Gastroesophageal sphincter (tissue), 4 donors: ENCODE measurements around the gene DOCK9. TPM values are rescaled to one million over a fixed set of nuclear protein-coding genes. Genes with fewer than 3 reads are reported as not detected.

Experiments used
- ATAC-seq: fragments of 150-250 bp; one replicate; pipeline ENCODE4 v1.9.1; 2016; ENCODE audit warnings: mild to moderate bottlenecking, moderate library complexity
- H3K27ac ChIP-seq, 4 donors: fragments of 200-600 bp; sonication (generic) in 3 of 4; 1 replicate in 3 of 4; 2 replicates in 1 of 4; pipeline ENCODE4 v1.5.1; 2016 to 2019
- H3K27me3 ChIP-seq: fragments of 200-600 bp; sonication (generic); one replicate; pipeline ENCODE4 v1.5.1; 2019
- H3K36me3 ChIP-seq, 2 donors: fragments of 200-600 bp; sonication (generic); one replicate each; pipeline ENCODE4 v1.5.1; 2019; ENCODE audit warnings: control low read depth in 1 of 2
- H3K4me1 ChIP-seq, 3 donors: fragments of 200-600 bp; sonication (generic); 1 replicate in 2 of 3; 2 replicates in 1 of 3; pipeline ENCODE4 v1.5.1; 2016 to 2019; ENCODE audit warnings: control low read depth in 2 of 3
- H3K4me3 ChIP-seq, 2 donors: fragments of 200-600 bp; sonication (generic); one replicate each; pipeline ENCODE4 v1.5.1; 2019; ENCODE audit warnings: mild to moderate bottlenecking in 1 of 2, moderate library complexity in 1 of 2
- H3K9me3 ChIP-seq, 3 donors: fragments of 200-600 bp; sonication (generic); one replicate each; pipeline ENCODE4 v1.5.1; 2017 to 2019; ENCODE audit warnings: control low read depth in 2 of 3
- EP300 ChIP-seq: sonication (generic); formaldehyde crosslinking; IDR thresholded peaks from one replicate; pipeline ENCODE4 v1.6.1; 2017; ENCODE audit warnings: antibody characterized with exemption, mild to moderate bottlenecking
- POLR2A ChIP-seq, 2 donors: fragments of 450-650 bp; IDR thresholded peaks; one replicate each; pipeline ENCODE4 v1.6.1; 2017; ENCODE audit warnings: antibody characterized with exemption in 2 of 2, mild to moderate bottlenecking in 2 of 2, moderate library complexity in 1 of 2
- POLR2AphosphoS5 ChIP-seq: sonication (generic); formaldehyde crosslinking; IDR thresholded peaks from one replicate; pipeline ENCODE4 v1.6.1; 2017; ENCODE audit warnings: antibody characterized with exemption
- WGBS, 2 donors: methylation state at CpG; one replicate each; pipeline ENCODE4 v1.1.5; 2018; ENCODE audit warnings: low coverage in 1 of 2; 5-methylcytosine and 5-hydroxymethylcytosine counted together
- total RNA-seq, 4 donors: library from RNA; depleted of rRNA; stranded (reverse); fragments of >200 nt; gene quantifications; one replicate each; pipeline ENCODE4 v1.1.0, GENCODE V29; 2016
- TF ChIP-seq, protein P1 (sequence below), 4 experiments: fragments of 200-600 bp in 2 of 4; fragments of 450-650 bp in 2 of 4; sonication (generic) in 1 of 4; IDR thresholded peaks; one replicate each; pipeline ENCODE4 v1.5.1; 2017 to 2019; ENCODE audit warnings: antibody characterized with exemption in 4 of 4, mild to moderate bottlenecking in 2 of 4, moderate library complexity in 2 of 4

The DOCK9 gene
- total RNA-seq, 4 donors from 2014 or later = 84.1 to 203 (median 150) TPM

DNA sequence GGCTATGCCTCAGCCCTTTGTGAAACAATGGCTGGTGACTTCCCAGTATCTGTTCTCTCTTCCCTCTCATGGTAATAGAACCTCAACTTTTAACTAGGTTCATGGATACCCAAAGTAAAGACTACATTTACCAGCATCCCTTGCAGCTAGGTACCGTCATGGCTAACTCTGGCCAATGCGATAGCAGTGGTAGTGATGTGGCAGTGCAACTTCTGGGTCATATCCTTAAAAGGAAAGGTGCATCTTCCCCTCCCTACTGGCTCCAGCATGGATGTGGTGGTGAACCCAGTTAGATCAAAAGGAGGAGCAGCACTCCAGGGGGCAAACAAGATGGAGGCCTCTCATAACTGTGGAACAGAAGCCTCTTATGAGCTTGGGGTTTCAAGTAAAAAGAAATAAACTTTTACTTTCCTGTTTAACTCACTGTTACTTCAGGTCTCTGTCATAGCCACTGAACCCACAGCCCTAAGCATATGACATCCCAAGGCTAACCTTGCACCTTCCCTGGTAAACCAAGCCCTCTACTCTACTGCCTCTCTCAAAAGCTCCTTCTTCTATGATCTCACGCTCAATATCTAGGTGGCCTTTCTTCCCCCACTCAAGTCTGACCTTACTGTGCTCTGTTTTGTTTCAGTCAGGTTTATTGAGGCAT lies 104.4 kb downstream of the DOCK9 start:
- H3K9me3 ChIP-seq = peaks cover 0 to 9% (median 0%) of the 10 kb centered on the region in 3 donors
- ATAC-seq = no peak
- no peak overlapping the region for H3K27ac ChIP-seq
- 97 to 100% methylated on average over 3 of the region's 3 CpGs for WGBS, 2 donors
- TF ChIP-seq POLR2AphosphoS5 (no peak), POLR2A (IDR thresholded peaks at IDR 0.05) (no peak), EP300 (no peak)
- TF ChIP-seq, protein P1, sequence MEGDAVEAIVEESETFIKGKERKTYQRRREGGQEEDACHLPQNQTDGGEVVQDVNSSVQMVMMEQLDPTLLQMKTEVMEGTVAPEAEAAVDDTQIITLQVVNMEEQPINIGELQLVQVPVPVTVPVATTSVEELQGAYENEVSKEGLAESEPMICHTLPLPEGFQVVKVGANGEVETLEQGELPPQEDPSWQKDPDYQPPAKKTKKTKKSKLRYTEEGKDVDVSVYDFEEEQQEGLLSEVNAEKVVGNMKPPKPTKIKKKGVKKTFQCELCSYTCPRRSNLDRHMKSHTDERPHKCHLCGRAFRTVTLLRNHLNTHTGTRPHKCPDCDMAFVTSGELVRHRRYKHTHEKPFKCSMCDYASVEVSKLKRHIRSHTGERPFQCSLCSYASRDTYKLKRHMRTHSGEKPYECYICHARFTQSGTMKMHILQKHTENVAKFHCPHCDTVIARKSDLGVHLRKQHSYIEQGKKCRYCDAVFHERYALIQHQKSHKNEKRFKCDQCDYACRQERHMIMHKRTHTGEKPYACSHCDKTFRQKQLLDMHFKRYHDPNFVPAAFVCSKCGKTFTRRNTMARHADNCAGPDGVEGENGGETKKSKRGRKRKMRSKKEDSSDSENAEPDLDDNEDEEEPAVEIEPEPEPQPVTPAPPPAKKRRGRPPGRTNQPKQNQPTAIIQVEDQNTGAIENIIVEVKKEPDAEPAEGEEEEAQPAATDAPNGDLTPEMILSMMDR (IDR thresholded peaks at IDR 0.05) = no peak
- H3K4me1 ChIP-seq = peaks cover 0 to 23% (median under 1%) of the 10 kb centered on the region in 3 donors
- H3K4me3 ChIP-seq = no peak overlapping the region
- H3K27me3 ChIP-seq = no peaks in the 10 kb centered on the region
- peaks cover 0 to 73% of the 10 kb centered on the region in 2 donors for H3K36me3 ChIP-seq

DNA sequence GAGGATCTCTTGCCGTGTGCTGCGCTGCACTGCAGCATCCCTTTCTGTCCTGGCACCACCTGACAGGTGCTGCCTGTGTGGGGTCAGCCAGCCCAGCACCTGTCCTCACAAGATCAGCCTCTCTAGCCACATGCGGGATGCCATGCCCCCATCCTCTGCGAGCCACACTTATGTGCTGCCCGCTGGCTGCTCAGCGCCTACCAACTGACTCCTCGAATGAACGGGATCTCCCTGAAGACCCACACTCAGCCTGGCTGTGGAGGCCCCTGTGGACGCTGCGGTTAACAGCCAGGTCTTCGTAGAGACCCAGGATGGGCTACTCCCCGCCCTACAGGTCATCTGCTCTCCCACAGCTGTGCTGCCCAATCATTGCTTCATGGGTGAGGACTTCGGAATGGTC lies 106.1 kb downstream of the DOCK9 start:
- no peaks in the 10 kb centered on the region for H3K27me3 ChIP-seq
- H3K36me3 ChIP-seq = peaks cover 0 to 75% of the 10 kb centered on the region in 2 donors
- no peak overlapping the region for H3K27ac ChIP-seq
- H3K9me3 ChIP-seq = peaks cover 0 to 9% (median 0%) of the 10 kb centered on the region in 3 donors
- no peak overlapping the region for H3K4me3 ChIP-seq
- peaks cover 0 to 16% (median 0%) of the 10 kb centered on the region in 3 donors for H3K4me1 ChIP-seq
- 93 to 95% methylated on average over 3 to 9 of the region's 13 CpGs for WGBS, 2 donors
- TF ChIP-seq, protein P1 (IDR thresholded peaks at IDR 0.05) = no peak
- ATAC-seq = no peak

DNA sequence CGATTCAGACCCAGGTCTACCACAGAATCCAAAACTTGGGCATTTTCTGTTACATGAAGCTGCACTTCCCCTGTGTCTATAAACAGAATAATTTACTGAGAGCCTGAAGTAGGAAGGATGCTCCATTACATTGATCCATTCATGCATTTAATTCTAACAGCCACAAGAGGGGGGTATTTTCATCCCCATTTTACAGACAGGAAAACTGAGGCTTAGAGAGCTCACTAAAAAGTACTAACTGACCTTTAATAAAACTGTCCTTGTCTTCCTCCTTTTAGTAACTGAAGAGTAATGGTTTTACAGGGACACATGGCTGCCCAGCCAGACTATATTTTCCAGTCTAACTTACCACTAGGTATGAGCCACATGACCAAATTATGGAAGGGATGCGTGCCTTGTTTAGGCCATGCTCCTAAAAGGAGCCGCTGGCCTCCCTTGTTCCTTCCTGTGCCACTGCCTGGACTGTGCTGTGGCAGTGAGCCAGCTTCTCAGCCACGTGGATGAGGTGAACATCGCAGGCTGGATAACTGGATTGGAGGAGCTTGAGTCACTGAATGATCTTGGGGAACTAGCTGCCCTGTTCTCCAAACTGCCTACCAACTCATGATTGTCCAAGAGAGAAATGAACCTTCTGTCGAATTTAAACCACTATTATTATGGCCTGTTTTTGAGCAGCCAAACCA lies 108.3 kb downstream of the DOCK9 start:
- H3K27ac ChIP-seq = peak overlapping the region in 2 of 4 donors; percentile 39 to 55
- peaks cover 0 to 82% of the 10 kb centered on the region in 2 donors for H3K36me3 ChIP-seq

DNA sequence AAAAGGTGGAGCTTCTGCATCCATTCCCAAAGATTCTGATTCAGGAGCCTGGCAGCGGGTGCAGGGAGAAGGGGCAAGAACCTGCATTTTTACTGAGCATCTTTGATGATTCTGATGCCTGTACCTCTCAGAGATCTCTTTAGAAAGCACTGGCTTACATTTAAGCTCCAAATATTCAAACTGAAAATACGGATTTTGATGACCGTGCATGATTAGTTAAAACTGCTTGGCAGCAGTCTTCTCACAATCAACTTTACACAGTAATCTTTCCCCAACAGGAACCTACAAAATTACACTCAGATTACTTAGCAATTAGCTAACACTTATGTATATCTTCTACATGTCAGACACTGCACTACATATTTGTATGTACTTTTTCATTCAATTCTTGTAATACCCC lies 108.9 kb downstream of the DOCK9 start:
- Histone ChIP-seq H3K9me3 (peaks cover 0 to 9% (median 0%) of the 10 kb centered on the region in 3 donors), H3K4me1 (peaks cover 0 to 16% (median 0%) of the 10 kb centered on the region in 3 donors), H3K36me3 (peaks cover 0 to 84% of the 10 kb centered on the region in 2 donors), H3K4me3 (no peak overlapping the region), H3K27ac (peak overlapping the region in 2 of 4 donors; percentile 39 to 55), H3K27me3 (no peaks in the 10 kb centered on the region)
- no peak for ATAC-seq
- TF ChIP-seq EP300 = no peak
- TF ChIP-seq POLR2AphosphoS5 = no peak
- TF ChIP-seq POLR2A (IDR thresholded peaks at IDR 0.05) = no peak
- TF ChIP-seq, protein P1 (IDR thresholded peaks at IDR 0.05) = no peak
- 78% methylated on average over 3 of the region's 3 CpGs for WGBS, 2 donors

More for the DNA sequence above, 108.3 kb downstream of the DOCK9 start:
- H3K4me3 ChIP-seq = no peak overlapping the region
- WGBS, 2 donors = 90 to 100% methylated on average over 2 of the region's 6 CpGs
- peak; percentile 65 for ATAC-seq
- peaks cover 0 to 9% (median 0%) of the 10 kb centered on the region in 3 donors for H3K9me3 ChIP-seq
- no peak for TF ChIP-seq POLR2AphosphoS5
- TF ChIP-seq, protein P1 (IDR thresholded peaks at IDR 0.05) = peak in 1 of 4 experiments; percentile 9
- H3K4me1 ChIP-seq = peaks cover 0 to 16% (median 0%) of the 10 kb centered on the region in 3 donors
- H3K27me3 ChIP-seq = no peaks in the 10 kb centered on the region

DNA sequence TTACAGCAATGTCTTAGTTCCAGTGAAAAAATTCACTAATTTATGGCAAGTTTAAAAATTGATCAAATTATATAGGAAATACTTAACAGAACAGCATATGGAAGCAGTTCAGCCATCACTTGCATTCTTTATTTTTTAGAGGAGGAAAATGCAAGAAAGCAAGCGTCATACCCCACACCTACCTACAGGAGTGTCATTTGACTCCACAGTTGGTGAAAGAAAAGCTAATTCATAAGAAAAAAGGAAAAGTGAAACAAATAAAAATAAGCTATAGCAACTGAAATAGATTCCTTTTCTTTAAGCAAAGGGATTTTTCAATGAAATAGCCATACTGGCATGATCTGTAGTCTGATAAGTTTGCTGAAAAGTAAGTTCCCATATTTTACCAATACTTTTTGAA lies 111.0 kb downstream of the DOCK9 start:
- 100% methylated on average over 1 of the region's 1 CpG; no CpG with 5 or more reads in 1 of the 2 donors for WGBS, 2 donors

More for the DNA sequence above, 111.0 kb downstream of the DOCK9 start:
- ATAC-seq = no peak
- Histone ChIP-seq H3K36me3 (peaks cover 5 to 81% of the 10 kb centered on the region in 2 donors), H3K27ac (no peak overlapping the region), H3K4me3 (no peak overlapping the region), H3K4me1 (peaks cover 0 to 16% (median 0%) of the 10 kb centered on the region in 3 donors), H3K27me3 (no peaks in the 10 kb centered on the region), H3K9me3 (no peaks in the 10 kb centered on the region)
- no peak for TF ChIP-seq POLR2A (IDR thresholded peaks at IDR 0.05)
- TF ChIP-seq, protein P1 (IDR thresholded peaks at IDR 0.05) = peak in 1 of 4 experiments; percentile 12
